Sciatic nerve (tissue), 2 donors: ENCODE measurements around the gene ACE2. TPM values are rescaled to one million over a fixed set of nuclear protein-coding genes. Genes with fewer than 3 reads are reported as not detected.
"Not testable (repeated sequence)": the region's sequence is repeated elsewhere in the genome, so short reads cannot be mapped to it uniquely, and the experiment has no call there.

ENCODE experiments used
- ATAC-seq: fragments of 200-7000 bp; cut with Tn5 transposase; one replicate; pipeline ENCODE4 v1.9.1; 2020; ENCODE audit warnings: mild to moderate bottlenecking, moderate library complexity
- DNase-seq: peaks from one replicate; pipeline ENCODE4 v3.0.0-alpha.2; 2020; ENCODE audit warnings: low spot score
- intact Hi-C: fragments of 100-400 bp; cut with DNase I; formaldehyde crosslinking; loops from one replicate; pipeline ENCODE4 v1.14.2; 2022
- total RNA-seq: library from RNA; stranded (reverse); fragmentation: NEBNext Ultra II Directional; extraction: Animal tissue kit (Norgen Biotek cat#: 25700); gene quantifications from one replicate; pipeline ENCODE4 v1.2.1, GENCODE V29; 2021
- donor health status: DM: no; HTN: no; CAD: no.
- donor health status: DM: no; HTN: no; CAD: no.

Gene ACE2
- total RNA-seq: not detected

DNA sequence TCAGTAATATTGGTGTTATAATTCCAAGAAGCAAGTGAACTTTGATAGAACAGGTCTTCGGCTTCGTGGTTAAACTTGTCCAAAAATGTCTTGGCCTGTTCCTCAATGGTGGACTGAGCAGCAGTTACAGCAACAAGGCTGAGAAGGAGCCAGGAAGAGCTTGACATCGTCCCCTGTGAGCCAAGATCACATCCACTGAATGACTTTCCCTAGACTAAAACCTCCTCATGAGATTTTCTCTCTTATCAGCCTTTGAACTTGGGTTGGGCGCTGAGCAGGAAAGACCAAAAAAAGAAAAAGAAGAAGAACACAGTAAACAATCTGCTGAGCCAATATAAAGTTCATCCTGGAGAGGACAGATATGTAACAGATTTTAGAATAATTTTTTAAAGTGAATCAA, at the start of gene ACE2:
ACE2 (minus strand) TSS at position 216 of the 400 bp plus-strand sequence; CDS start at position 167, 49 bp downstream.
- DNase-seq (no peak), ATAC-seq (no peak)
- intact Hi-C loops: no loop called here

DNA sequence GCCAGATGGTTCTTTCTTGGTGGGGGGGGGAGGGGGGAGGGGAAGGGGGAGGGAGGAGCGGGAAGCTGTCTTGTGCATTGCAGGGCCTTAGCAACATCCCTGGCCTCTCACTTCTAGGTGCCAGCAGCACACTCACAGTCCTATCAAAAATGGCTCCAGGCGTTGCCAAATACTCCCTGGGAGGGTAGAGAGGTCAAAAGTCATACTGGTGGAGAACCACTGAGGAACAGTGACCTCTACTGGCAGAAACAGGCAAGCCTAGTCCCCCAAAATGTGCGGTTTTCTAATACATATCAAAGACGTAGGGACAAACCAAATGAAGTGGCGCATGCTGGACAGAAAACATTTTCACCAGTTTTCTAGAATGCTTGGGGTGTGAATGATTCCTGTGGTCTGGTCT, 46.8 kb upstream of the ACE2 start:
- ATAC-seq, DNase-seq, intact Hi-C loops: not testable (repeated sequence)

DNA sequence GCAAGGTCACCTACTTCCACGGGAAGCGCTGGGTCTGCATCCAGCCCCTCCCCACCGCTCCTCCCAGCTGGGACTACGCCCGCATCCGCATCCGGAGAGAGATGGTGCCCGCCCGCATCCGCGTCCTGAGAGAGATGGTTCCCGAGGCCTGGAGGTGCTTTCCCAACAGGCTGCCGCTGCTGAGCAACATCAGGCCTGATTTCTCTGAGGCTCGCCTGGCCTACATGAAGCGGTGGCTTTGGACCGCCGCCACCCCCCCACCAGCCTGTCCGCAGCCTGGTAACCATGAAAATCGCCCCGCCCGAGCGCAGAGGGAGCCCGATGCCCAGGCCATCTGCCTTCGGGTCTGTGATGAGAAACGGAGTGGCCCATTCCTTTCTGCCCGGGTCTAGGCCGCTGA, 45.8 kb upstream of the ACE2 start:
- intact Hi-C loops: no loop called here
- ATAC-seq: no peak
- DNase-seq: peak; percentile 56

DNA sequence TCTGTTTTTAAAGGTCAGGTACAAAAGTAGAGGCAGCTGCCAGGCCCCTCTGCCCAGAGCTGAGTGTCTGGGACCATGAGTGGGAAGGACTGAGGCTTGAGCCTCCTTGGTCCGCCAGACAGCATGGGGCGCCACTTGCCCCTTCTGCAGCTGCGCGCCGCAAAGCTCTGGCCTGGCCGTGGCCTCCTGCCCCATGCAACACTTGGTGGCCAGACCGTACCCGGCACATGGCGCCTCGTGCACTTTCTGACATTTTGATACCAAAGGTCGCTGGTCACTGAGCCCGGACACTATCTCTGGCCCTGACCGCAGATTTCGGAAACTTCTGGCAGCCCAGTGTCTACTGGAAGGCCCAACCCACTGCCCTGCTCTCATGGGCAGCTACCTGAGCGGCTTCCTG, 45.3 kb upstream of the ACE2 start:
- DNase-seq (no peak), ATAC-seq (no peak)
- intact Hi-C loops: no loop called here

DNA sequence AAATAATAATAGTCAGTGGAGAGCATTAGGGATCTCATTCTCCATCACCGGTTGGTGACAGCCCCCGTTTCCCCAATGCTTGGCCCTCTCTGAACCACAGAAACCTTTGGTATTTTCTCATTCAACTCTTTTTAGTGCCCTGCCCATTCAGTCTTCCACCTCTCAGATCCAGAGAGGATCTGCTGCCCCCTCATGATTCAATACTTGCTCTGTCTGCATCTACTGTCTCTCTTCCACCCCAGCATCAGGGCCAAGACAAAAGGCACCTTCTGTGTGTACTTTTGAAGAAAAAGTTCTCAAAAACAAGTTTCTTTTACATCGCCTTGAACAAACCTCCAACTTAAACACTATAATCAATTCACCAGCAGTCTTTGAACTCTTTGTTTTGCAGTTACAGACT, 44.5 kb upstream of the ACE2 start:
- DNase-seq: no peak
- ATAC-seq: no peak
- intact Hi-C loops: no loop called here

DNA sequence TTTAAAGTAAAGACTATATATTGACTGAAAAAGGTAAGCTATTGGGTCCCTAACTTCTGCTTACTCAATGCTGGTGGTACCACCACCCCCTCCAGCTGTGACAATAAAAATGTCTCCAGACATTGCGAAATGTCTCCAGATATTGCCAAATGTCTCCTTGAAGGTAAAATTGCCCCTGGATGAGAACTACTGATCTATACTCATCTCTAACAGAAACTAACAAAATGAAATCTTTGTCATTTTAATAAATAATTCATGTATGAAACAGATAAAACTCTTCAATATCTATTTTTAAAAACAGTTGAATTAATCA, 43.8 kb upstream of the ACE2 start:
- no peak for ATAC-seq
- no peak for DNase-seq
- intact Hi-C loops: no loop called here

DNA sequence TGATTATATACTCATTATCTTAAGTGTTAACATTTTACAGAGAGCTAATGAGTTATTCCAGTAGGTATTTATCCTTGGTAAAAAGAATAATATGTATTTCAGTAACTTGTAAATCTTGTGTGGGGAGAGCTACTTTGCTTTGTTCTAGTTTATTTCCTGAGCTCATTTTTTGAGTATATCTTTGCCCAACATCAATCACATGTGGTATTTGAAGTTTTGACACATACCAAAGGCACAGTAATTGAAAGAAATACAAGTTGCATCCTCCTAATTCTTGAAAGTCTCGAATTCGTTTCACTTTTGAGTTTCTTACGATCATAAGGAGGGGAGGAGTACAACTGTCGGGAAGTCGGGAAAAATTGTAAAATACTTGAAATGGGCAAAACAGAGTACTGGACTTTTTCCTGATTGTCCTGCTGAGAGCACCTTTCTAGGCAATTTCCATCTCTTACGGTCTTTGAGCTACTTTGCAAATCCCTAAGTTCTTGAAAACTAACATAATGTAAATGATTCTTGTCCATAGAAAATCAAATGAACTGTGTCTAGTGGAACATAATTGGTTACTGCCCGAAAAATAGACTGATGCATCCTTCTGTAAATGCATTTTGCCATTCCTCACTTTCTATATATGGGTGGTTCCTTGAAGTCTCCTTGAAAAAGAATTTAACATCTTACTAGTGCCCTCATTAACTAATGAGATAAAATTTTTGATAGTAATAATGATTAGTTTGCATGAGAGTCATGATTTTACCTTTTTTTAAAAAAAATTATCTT, 43.2 kb upstream of the ACE2 start:
- ATAC-seq: no peak
- intact Hi-C loops: no loop called here

DNA sequence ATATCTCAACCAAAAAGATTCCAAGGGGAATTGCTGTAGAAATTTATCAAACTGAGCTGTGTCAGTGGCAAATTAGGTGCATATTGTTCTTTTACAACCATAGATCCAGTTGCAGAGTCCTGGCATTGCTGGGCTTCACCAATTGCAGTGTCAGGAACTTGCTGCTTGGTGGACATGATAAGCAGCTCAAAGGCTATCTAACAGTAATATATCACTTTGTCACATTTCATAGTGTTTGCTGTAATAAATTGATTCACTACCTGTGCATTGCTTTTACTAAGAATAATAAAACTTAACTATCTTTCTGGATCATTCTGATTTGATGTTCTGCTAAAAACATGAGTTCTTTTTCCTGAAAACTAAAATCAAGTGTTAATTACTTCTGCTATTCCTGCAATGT, 30.9 kb upstream of the ACE2 start:
- intact Hi-C loops: no loop called here
- DNase-seq (no peak), ATAC-seq (no peak)

More for the DNA sequence above, 43.2 kb upstream of the ACE2 start:
- DNase-seq: no peak

DNA sequence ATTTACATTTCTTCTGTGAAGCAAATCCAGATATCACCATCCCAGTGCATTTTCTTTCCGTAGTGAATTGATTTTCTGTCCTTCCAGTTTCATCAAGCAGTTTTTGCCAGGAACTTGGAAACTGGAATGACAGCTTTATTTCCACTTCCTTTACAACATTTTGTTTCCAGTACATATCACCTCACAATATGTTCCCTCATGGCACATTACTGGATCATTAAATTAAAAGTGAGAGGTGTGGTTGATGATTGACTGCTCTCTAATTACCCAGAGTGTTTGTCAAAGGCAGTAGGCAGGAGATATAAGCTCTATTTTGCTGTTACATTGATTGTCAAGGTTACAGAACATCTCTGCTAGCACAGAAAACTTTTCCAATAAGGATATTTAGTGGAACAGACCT, 22.3 kb upstream of the ACE2 start:
- no peak for DNase-seq
- ATAC-seq: no peak
- intact Hi-C loops: no loop called here

DNA sequence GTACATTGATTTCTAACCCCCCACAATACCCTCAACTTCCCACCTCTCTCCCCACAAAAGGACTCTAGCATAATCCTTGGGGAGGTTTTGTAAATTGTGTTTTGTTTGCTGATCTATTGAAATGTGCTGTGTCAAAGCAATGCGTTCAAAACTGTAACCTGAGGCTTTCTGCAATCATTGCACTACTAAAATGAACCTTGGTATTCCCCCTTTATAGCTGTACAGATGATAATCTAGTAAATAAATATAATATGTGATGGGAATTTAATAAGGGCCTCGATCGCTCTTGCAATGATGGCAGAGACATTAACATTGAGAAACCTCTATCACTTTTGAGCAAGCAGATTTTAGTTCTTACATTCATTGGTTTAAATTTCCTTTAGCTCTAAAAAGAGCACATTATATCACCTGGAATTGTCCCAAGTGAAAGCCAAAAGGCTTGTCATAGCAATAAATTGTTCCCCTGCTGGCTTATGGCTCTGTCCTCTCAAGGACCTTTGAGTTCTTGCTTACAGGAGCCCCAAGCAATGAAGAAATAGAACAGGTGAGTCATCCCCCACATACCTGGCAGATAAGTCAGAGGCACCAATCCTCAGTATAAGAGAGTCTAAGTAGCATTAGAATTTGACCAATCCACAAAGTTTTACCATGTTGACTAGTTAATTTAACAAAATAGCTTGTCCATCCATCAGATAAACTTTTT, 18.4 kb upstream of the ACE2 start:
- ATAC-seq: no peak
- intact Hi-C loops: no loop called here
- DNase-seq: no peak

DNA sequence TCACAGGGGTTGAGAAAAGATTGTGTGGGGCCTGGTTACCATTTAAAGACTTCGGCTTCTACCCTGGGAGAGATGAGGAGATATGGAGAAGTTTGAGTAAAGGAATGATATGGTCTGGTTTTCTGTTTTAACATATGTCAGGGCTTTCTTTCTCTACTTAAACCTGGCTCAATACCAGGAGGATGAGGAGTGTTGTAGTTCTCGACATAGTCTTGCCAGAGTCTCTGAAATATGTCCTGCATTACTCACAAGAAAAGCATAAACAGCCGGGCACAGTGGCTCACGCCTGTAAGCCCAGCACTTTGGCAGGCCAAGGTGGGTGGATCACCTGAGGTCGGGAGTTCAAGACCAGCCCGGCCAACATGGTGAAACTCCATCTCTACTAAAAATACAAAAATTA, 16.4 kb upstream of the ACE2 start:
- intact Hi-C loops: no loop called here
- DNase-seq: no peak
- no peak for ATAC-seq

DNA sequence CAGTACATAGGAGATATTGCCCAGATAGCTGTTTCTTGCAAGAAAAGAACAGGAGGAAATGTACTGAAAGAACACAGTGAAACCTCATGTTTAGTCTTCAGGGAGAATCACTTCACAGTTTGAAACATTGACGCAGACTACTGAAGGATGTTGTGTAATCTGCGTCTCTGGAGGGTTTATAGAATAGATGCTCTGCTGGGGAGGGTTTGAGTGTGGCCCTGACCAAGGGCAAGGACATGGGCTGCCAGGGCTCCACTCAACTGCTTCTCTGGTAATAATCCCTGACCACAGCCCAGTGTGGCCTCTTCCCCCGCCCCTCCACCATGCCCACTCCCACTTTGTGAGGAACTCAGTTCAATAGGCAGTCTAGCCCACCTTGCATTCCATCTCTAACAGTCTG, 15.8 kb upstream of the ACE2 start:
- intact Hi-C loops: no loop called here
- DNase-seq (no peak), ATAC-seq (peak; percentile 56)

DNA sequence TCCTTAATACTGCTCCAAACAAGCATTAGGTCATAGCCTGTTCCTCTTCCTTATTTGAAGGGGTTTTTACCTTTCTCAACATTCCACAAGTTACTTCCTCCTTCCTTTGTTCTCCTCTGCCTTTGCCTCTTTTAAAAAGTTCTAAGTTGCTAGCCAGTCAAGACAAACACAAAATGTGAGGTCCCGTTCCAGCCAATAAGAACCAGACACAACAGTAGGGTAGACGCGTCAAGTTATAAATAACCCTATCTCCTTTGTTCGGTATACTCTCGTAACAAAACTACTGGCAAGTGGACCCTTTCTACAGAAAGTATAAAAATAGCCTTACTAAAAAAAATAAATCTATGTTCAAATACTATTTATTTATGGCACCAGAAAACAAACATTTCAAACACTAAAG, 6.3 kb upstream of the ACE2 start:
- intact Hi-C loops: no loop called here
- ATAC-seq (no peak), DNase-seq (no peak)

DNA sequence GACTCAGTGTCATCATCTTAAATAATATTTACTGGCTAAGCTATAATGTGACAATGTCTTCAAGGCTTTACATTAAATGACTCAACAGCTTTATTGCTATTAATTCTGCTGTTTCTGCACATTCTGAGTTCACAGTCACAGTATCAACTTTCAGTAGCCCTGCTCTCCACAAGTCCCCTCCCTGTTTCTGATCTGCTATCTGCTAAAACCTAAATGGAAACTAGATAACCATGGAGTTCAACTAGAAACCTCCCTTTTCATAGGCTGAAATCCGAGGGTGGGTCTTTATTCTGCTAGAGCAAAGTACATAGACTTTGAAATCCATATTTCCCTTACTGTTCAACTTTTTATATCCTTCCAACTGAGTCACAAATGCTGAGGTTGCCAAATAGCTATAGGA, 5.4 kb upstream of the ACE2 start:
- DNase-seq (no peak), ATAC-seq (no peak)
- intact Hi-C loops: no loop called here

DNA sequence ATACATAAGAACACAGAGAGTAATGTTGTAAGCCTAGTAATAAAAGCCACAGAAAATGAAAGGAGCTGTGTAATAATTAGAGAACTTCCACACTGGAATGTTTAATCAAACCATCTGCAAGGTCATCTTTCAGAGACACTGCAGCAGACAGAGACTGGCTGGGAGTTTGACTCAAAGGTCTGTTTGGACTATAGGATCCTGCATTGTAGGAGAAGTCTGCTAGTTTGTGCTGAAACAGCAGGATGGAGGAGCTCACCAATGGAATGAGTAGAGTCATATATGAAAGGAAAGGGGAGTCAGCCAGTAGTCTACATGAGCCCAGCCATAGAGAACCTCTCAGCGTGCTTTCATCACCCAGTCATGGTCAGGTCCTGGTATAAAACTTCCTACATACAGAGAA, 4.5 kb upstream of the ACE2 start:
- DNase-seq (no peak), ATAC-seq (no peak)
- intact Hi-C loops: no loop called here

DNA sequence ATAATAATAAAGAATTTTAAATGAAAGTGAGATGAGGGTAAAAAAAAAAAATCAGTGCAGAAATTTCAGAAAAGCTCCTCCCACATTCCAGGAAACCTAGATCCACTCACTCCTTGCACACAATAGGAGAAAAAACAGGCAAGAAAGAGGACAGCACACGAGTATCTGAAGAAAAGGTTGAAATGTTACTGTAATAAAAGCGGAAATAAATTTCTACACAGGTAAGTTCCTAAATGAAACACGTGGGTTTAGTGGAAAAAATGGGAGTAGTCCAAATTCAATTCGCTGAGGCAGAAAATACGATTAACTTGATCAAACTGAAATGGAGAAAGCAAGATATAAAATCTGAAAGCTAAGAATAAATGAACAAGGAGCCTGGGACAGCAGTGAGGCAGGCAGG, 2.0 kb upstream of the ACE2 start:
- DNase-seq: no peak
- intact Hi-C loops: no loop called here
- no peak for ATAC-seq

DNA sequence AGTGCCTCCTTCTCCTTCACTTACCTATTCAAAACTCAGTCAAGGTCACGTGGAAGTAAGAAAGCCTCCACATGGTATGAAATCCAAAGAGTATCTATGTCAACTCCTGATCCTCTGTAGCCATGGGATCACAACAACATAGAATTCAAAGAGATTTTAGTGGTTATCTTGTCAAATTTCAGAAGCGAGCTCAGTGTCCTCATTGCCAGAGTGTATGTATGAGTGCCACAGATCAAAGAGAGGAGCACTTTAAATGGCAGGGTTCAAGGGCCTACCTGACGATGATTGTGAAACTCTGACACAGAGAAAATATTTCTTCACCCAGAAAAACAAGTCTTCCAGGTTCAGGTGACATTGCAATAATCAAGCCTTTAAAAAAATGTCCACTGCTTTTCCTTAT, 1.2 kb upstream of the ACE2 start:
- intact Hi-C loops: no loop called here
- DNase-seq: no peak

DNA sequence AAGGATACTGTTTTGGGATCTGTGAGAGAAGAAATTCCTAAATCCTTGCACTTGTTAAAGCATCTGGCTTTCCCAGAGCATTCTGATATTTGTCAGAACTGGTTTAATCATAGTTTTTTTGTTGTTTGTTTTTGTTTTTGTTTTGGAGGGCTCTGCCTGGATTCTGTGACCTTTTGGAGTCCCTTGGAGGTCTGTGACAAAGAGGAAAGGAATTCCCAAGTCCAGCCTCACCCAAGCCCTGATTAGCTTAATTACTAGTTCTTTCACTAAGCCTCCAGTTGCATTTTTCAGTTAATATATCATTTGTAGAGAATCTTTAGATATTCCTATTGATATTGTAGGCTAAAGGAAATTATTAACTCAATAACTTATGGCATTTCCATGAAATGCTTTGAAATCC, 711 bp downstream of the ACE2 start:
- ATAC-seq: no peak
- intact Hi-C loops: no loop called here

More for the DNA sequence above, 1.2 kb upstream of the ACE2 start:
- ATAC-seq: no peak

DNA sequence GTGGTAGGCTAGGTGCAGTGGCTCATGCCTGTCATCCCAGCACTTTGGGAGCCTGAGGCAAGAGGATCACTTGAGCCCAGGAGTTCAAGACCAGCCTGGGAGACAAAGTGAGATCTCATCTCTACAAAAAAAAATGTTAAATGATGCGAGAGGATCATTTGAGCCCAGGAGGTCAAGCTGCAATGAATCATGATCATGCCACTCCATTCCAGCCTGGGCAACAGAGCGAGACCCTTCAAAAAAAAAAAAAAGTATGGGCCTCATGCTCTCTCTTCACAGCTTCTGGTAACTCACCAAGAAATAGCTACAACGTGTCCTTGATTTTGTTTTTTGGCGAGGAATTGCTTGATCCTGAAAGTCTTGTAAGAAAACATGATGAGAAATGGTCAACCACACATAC, 1.3 kb downstream of the ACE2 start:
- ATAC-seq (no peak), DNase-seq (no peak)
- intact Hi-C loops: no loop called here

More for the DNA sequence above, 711 bp downstream of the ACE2 start:
- no peak for DNase-seq

DNA sequence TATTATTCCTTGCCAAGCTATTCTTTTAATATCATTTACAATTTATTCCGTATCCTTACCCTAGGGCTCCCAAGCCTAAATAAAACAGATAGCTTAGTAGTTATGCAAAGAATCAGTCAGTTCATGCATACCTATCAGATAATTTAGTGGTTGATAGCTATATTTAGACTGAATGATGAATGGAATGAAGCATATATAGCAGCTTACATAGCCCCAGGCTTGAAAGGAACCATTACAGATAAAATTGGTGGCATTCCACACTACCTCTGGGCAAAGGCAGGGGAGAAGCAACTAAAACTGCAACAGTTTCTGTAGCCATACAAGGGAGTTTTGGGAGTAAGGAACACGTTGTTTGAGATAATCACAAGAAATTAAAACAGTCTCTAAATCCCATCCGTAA, 2.7 kb downstream of the ACE2 start:
- intact Hi-C loops: no loop called here
- ATAC-seq: no peak
- no peak for DNase-seq

DNA sequence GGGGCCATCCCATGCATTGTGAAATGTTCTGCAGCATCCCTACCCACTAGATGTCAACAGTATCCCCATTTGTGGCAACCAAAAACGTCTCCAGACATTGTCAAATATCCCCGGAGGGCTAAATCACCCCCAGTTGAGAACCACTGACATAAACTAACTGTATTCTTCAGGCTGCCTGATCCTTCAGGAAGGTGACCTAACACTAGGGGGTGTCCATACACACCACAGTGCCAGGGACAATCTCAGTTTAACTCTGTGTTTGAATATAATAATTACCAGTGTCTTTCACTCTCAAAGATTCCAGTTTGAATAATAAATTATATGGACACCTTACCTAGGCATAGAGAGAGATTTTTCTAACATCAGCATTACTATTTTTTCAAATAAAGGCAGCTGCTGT, 6.4 kb downstream of the ACE2 start:
- DNase-seq (no peak), ATAC-seq (no peak)
- intact Hi-C loops: no loop called here
